ENCODE data around the gene CTNNBL1.

Gene CTNNBL1

DNA sequence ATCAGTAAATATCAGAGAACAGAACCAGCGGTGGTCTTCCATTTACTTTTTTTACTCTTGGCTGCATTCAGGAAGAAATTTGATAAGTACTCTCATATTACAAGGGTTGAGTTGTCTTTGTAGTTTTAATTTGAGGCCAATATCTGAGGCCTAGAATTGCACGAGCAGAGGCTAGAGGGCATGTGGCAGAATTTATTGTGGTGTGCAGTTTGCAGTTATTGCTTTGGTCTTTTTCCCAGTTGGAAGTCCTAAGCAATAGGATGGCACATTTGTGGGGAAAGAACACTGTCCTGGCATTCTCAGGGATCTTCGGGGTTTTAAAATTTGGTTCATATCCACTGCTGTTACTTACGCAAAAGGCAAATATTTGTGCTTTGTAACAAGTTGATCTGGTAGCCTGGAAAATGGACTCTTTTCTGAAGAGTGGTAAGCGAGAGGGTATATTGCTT, 66.0 kb downstream of the CTNNBL1 start:
- no peak for TF ChIP-seq GATA2 (IDR thresholded peaks at IDR 0.05; ENCODE audit: low read depth, low read length)
- no peak for TF ChIP-seq GATA3 (IDR thresholded peaks at IDR 0.05; ENCODE audit: low read depth, low read length)

DNA sequence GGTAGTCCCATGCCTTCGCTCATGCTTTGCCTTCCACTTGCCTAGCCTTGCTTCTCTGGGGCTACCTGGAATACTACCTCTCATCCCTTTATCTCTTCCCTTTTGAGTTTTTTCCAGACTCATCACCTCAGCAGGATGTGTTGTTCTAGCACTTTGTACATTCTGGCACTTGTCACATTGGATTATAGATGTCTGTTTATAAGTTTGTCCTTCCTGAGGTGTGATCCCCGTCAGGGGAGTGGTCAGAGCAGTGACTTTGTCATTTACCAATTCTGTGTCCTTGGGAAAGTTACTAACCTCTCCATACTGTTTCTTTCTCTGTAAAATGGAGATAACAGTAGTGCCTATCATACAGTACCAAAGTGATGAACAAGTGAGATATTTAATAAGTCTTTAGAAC, 66.5 kb downstream of the CTNNBL1 start:
- TF ChIP-seq GATA2 (IDR thresholded peaks at IDR 0.05; ENCODE audit: low read depth, low read length) (no peak), GATA3 (IDR thresholded peaks at IDR 0.05; ENCODE audit: low read depth, low read length) (no peak)

DNA sequence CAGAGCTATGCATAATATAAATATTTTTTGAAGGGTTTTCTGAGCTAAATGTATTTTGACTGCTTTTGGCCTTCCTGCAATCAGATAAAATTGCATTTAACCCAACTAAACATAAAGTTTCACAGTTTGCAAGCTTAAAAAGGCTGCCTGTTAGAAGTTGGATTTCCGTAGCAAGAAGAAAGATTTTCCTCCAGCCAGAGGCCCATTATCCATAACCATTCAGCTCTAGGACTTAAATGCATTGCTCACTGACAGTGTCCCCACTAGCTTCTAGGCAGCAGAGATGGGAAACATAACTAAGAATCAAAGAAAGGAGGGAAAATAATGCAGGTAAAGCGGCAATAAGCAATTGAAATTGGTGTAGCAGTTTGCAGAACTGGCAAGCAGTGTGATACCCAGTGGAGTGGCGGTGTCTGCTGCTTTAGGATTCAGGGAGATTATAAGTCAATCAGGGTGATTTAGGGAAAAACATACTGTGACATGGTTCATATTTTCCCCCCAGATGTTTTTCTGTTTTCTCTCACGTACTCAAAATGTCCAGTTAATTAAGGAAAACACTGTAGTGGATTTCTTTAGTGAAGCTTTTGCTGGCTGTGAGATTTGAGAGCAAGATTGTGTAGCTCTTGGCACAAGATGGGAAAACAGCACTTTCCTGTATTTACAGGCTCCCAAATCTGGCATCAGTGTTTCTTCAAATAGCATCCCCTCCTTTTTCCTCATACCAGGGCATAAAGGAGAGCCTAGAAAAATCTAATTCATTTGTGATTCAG, 69.1 kb downstream of the CTNNBL1 start:
- TF ChIP-seq GATA3 (IDR thresholded peaks at IDR 0.05; ENCODE audit: low read depth, low read length) (peak; percentile 58), GATA2 (IDR thresholded peaks at IDR 0.05; ENCODE audit: low read depth, low read length) (peak; percentile 88)

DNA sequence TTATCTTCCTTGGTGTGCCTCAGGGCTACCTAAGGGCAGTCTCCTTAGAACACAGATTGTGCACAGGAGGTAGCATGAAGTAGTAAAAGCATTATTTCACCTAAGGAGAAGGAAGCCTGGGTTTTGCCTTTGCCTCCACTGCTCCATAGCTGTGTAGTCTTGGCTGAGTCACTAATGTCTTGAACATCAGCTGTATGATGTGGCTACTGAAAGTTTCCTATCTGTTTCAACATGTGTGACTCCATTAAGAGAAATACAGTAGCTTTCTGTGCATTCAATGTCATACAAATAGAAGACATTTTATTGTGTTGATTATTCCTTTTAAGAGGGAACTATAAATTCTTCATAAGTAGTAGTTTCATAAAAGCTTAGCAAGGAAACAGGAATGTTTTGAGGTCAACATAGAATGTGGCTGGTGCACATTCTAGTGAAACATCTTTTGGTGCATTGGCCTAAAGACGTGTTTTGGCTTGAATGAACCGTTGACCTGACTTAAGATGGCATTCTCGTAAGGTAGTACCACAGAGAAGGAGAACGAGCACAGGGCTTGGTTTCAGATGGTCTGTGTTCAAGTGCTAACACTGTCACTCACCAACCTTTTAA, 70.6 kb downstream of the CTNNBL1 start:
- TF ChIP-seq GATA2 (IDR thresholded peaks at IDR 0.05; ENCODE audit: low read depth, low read length) (no peak), GATA3 (IDR thresholded peaks at IDR 0.05; ENCODE audit: low read depth, low read length) (no peak)

DNA sequence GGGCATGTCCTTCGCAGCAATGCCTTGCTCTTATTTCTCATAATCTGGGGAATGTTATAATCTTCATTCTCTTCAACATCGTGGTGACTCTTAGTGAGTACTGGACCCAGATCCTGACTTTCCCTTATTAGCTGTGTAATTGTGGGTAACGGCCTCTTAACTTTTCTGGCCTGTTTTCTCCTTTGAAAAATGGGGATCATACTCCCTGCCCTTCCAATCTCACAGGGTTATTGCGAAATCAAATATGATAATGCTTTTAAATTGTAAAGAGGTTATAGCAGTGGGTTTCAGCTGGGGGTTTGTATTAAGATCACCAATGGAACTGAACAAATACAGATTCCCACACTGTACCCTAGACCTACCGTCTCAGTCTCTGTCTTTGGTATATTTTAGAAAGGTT, 77.1 kb downstream of the CTNNBL1 start:
- no peak for TF ChIP-seq GATA3 (IDR thresholded peaks at IDR 0.05; ENCODE audit: low read depth, low read length)
- no peak for TF ChIP-seq GATA2 (IDR thresholded peaks at IDR 0.05; ENCODE audit: low read depth, low read length)

DNA sequence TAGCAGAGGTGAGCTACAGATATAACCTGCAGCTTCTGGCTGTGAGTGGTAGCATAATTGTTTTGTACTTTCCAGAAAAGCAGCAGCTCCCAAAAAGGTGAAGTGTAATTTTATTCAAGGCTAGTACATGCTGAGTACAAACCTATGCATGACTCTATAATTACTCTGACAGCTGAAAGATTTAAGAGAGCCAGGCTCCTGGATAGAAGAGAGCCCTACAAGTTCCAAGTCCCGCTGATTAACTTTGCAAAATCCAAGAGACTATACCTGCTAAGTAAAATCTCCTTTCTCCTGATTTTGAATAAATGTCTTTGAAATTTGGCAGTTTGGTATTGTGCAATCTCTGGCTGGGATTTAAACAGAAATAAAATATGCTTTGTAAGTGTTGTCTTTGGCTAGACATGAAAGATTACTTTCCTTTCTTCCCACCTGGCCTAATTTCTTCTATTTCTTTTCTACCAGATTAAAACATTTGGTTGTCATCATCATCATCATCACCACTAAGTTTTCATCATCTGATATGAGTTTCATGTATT, 79.5 kb downstream of the CTNNBL1 start:
- TF ChIP-seq GATA3 (IDR thresholded peaks at IDR 0.05; ENCODE audit: low read depth, low read length) (no peak), GATA2 (IDR thresholded peaks at IDR 0.05; ENCODE audit: low read depth, low read length) (no peak)

DNA sequence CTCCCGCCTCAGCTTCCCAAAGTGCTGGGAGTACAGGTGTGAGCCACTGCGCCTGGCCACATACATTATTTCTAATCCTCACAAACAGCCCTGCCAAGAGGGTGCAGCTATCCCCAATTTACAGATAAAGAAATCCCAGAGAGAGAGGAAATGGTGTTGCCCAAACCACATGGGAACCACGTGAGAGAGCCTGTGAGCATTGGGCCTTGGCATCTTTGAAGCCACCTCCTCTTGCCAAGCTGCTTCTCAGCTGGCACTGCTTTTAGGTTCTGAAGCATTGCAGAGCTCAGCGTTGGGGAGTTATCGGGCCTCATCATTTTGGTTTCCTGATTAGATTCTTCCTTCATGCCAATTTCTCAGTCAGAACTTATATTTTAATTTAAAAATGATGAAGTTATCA, 80.3 kb downstream of the CTNNBL1 start:
- TF ChIP-seq GATA3 (IDR thresholded peaks at IDR 0.05; ENCODE audit: low read depth, low read length): no peak

DNA sequence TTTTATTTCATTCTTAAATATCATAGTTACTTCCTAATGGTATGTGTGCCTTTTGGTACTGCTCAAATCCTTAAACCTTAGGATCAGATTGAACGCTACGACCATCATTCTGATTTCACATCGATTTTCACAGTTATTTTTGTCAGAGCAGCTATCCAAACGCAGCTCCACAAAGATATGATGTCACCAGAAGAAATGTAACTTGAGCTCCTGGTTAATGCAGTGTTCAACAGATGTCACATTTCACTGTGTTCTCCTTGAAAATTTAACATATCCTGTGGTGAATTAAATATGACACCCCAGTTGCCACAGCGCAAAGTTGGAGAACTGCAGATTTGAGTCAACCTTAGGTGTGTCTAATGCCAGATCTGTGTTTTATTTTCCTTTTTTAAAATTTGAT, 81.4 kb downstream of the CTNNBL1 start:
- TF ChIP-seq GATA2 (IDR thresholded peaks at IDR 0.05; ENCODE audit: low read depth, low read length) (no peak), GATA3 (IDR thresholded peaks at IDR 0.05; ENCODE audit: low read depth, low read length) (no peak)

DNA sequence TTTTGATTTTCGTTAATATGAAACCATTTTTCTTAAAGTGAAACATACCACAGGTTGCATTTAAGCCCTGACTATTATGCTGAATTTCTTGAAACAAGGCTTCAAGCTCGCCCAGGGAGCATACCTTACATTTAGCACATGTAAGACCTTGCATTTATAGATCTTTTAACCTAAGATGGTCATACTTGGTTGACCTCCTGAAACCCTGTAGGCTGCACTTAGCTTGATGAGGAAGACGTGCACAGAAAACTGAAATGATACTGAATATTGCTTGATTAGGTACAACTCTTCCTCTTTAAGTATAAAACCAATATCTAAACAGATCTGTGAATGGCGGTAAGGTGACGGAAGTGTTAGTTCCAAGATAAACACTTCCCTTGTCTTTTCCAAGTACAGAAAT, 82.2 kb downstream of the CTNNBL1 start:
- TF ChIP-seq GATA2 (IDR thresholded peaks at IDR 0.05; ENCODE audit: low read depth, low read length) (no peak), GATA3 (IDR thresholded peaks at IDR 0.05; ENCODE audit: low read depth, low read length) (no peak)

DNA sequence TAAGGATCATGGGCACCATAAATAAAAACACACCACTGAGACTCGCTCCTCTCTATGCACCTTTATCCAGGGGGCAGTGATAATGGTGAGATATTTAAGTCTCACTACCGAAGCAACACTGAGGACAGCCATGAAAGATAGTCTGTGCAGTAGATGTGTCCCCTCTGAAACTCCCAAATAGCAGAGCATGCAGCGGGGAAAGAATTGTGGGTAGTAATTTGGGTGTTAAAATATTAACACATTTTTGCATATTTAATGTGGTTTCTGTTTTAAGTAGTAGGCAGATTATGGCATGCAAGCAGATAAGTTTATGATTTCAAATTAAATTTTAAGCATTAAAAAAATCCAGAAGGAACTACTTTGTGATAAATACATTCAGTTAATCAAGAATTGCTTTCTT, 82.7 kb downstream of the CTNNBL1 start:
- TF ChIP-seq GATA3 (IDR thresholded peaks at IDR 0.05; ENCODE audit: low read depth, low read length): no peak
- no peak for TF ChIP-seq GATA2 (IDR thresholded peaks at IDR 0.05; ENCODE audit: low read depth, low read length)

DNA sequence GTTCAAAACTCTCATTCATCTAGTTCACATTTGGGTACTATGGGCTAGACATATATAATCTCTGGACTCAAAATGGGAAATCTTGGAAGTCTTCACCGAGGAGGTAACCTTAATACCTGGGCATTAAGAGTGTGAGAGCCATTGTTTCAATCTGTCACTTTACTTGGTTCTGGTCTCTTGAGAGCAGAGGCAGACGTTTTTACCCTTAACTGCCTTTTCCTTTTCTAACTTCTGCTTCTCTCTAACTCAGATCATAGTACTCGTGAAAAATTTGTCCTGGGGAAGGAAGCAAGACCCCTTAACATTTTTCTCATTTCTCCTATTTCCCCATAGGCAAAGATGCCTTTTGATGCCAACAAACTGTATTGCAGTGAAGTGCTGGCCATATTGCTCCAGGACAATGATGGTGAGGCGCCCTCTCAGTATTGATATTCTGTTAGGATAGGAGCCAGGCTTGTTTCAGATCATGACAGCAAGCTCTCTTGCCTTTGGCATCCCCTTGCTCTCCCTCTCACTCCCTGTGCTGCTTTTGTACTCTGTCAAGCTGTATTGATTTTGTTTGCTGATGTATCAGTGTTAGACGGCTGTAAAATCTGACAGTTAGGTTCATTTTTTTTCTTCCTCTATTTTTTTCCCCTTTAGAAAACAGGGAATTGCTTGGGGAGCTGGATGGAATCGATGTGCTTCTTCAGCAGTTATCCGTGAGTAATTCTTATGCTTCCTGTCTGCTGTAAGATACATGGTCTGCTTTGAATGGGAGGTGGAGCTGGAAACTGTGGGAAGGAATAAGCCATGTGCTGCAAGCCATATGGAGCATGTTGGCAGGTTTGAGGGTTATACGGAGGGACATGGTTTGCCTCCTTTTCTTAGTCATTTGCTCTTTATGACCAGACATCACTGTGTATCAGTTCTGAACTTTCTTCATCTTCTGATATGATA, 83.5 kb downstream of the CTNNBL1 start:
- no peak for TF ChIP-seq GATA2 (IDR thresholded peaks at IDR 0.05; ENCODE audit: low read depth, low read length)
- TF ChIP-seq GATA3 (IDR thresholded peaks at IDR 0.05; ENCODE audit: low read depth, low read length): no peak

DNA sequence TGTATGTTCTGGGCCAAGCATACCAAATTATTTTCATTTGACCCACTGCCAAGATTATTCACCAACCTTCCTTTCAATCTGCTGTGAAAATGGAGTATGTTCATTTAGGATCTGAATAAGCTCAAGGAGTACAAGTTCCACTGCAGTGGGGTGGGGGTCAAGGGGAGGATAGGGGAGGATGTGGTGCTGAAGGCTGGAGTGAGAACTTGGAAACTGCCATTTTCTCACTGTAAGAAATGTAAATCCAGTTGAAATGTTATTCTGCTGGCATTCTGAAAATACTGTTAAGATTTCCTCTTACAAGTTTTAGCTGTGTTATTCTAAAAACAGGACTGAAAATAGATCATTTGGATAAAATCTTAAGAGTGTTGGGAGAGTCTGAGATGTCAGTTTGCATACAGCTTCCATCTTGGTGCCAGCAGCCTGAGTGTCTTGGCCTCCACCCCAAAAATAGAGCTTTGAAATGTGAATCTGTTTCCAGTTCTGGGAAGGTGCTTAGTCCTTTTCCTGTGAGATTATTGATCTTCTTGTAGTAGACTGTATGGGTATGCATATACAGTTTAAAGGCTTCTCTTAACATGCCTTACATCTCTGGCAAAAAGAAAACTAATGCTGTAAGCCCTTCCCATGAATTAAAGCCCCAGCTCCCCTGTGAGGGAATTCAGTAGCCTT, 84.3 kb downstream of the CTNNBL1 start:
- TF ChIP-seq GATA2 (IDR thresholded peaks at IDR 0.05; ENCODE audit: low read depth, low read length): no peak
- TF ChIP-seq GATA3 (IDR thresholded peaks at IDR 0.05; ENCODE audit: low read depth, low read length): no peak

DNA sequence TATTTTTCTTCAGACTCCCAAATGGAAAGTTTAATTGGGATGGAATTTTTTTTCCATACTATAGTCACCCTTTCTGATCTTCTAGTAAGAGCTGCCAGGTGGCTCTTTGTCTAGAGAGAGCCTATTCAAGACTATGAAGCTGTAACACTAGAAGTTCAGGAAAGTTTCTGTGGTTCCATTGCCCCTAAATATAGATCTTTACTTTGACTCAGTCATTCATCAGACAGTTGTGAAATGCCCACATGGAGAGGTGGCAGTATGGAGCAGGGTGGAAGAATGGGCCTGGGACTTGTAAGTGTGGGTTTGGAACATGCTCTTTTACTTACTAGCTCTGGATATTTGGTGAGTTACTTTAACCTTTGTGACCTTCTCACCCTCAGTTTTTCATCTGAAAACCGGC, 87.8 kb downstream of the CTNNBL1 start:
- TF ChIP-seq GATA2 (IDR thresholded peaks at IDR 0.05; ENCODE audit: low read depth, low read length) (no peak), GATA3 (IDR thresholded peaks at IDR 0.05; ENCODE audit: low read depth, low read length) (no peak)

DNA sequence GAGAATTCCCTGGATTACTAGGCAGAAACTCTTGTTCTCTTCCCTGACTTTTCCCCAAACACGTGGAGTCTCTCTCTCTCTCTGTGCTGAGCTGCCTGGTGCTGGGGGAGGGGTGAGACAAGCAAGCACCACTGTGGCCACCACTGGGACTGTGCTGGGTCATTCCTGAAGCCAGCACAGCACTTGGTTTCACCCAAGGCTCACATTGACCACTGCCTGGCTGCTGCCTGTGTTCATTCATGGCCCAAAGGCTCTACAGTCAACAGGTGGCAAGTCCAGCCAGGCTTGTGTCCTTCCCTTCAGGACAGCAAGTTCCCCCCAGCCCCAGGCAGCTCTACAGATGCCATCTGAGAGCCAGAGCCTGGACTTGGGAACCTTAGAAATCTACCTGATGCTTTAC, 92.2 kb downstream of the CTNNBL1 start:
- no peak for TF ChIP-seq GATA2 (IDR thresholded peaks at IDR 0.05; ENCODE audit: low read depth, low read length)
- no peak for TF ChIP-seq GATA3 (IDR thresholded peaks at IDR 0.05; ENCODE audit: low read depth, low read length)
